AG09319 (cell line): ENCODE measurements around the gene PROX2.

Experiments used
- DNase-seq: peaks from one replicate; pipeline ENCODE4 v3.0.0-alpha.2; 2010; ENCODE audit warnings: low read depth; ENCODE audit errors: extremely low read depth
- CTCF ChIP-seq: IDR thresholded peaks from 2 replicates; pipeline ENCODE4 v1.5.1; 2011; ENCODE audit warnings: low read depth, mild to moderate bottlenecking, inconsistent platforms, low read length, moderate library complexity

The PROX2 gene

DNA sequence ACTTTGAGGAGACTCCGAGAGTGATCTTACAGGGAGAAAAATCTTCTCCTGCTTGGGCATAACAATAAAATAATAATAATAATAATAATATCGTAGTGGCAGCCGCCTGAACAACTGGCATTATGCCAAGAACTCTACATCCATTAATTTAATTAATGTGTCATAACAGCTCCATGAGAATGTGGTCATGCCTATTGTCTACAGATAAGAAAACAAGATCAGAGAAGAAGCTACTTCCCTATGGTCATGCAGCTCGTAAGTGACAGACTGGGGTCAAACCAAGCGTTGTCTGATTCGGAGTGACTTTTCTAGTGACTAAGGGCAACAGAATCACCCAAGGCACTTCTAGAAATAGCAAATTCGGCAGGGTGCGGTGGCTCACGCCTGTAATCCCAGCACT is 11.7 kb downstream of the PROX2 start:
- DNase-seq = no peak
- TF ChIP-seq CTCF = no peak

DNA sequence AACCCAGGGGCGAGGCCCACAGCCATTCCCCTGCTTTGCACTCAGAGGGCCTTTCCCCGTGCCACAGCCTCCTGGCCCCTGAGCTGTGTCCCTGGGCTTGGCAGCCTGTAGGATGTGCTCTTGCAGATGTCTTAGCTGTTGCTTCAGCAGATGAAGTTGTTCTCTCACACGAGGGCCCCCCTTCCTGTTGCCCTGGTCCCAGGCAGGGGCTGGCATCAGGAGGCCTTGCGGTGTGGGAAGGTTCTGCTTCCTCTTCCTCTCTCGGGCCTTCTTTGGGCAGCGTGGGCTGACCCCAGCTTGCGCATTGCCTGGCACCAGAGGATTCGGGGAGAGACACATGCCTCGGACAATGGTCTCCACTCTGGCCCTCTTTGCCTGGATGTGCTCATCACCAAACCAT is 12.7 kb downstream of the PROX2 start:
- no peak for TF ChIP-seq CTCF
- DNase-seq = no peak

- DNase-seq = no peak
- no peak for TF ChIP-seq CTCF
Measured at GRCh38 chr14:74861734-74862090, 14.2 kb downstream of the PROX2 start.

GRCh38 chr14:74860899-74861733 is 14.8 kb downstream of the PROX2 start:
- TF ChIP-seq CTCF = peak; percentile 78
- no peak for DNase-seq

DNA sequence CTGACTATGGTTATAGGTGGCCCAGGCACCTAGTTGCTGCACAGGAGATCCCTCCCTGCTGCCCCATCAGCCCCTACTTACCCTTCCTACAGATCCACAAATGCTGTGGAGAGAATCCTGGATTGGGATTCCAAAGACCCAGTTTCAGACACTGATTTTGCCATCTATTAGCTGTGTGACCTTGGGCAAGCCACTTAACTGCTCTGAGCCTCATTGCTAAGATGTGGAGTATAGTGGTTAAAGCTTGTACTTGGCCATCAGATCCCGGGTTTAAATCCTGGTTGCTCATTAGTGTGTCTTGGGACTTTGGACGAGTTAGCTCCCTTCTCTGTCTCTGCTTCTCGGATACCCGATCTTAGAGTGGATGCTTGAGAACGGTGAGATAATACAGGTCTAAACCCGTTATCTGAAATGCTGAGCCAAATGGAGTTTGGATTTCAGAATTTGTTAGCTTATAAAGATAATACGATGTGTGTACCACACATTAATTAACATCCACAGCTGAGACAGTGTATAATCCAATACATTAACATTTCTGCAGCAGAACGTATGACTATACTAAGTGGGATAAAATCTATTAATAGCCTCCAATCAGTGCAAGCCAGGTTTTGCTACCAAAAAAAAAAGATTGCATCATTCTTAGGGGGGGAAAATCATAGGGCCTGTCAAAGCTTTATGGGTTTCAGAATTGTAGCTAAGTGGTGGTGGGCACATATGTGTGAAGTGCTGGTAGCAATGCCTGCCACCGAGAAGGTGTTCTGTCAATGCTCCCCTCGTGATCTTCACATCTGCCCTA is 16.0 kb downstream of the PROX2 start:
- no peak for DNase-seq
- no peak for TF ChIP-seq CTCF

DNA sequence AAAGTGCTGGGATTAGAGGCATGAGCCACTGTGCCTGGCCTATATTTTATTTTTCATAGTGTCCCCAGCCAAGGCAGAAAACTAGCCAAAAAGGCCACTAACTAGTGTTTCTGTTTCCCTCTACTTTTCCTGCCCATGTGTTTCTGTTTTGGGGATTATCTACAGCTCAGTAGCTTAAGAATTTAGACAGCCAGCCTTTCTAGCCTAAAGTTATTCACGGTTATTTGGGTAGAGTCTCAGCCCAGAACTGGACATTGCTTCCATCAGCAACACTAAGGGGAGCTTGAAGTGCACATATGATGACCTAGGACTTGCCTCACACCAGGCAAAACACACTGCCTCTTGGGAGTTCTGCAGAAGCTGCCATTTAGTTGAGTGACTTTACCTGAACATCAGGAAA is 17.9 kb downstream of the PROX2 start:
- no peak for TF ChIP-seq CTCF
- DNase-seq = no peak

GRCh38 chr14:74856366-74856765 is 19.6 kb downstream of the PROX2 start:
- DNase-seq = no peak
- TF ChIP-seq CTCF = no peak
